GM23338 (cell line): ENCODE data around the gene TENM4.

Experiments used
- TF ChIP-seq, protein P1 (sequence below): IDR thresholded peaks from one replicate; pipeline ENCODE4 v1.6.1; 2018; ENCODE audit warnings: antibody characterized with exemption; ENCODE audit not compliant: unreplicated experiment
- TF ChIP-seq, protein P2 (sequence below), 2 experiments: fragments of 200-600 bp in 1 of 2; sonication (generic) in 1 of 2; conservative IDR thresholded peaks; 2 replicates each; pipeline versions ENCODE4 v1.5.1 to v1.6.1; 2016 to 2017; ENCODE audit warnings: antibody characterized with exemption in 2 of 2, low read depth in 2 of 2, mild to moderate bottlenecking in 2 of 2, moderate library complexity in 1 of 2

DNA sequence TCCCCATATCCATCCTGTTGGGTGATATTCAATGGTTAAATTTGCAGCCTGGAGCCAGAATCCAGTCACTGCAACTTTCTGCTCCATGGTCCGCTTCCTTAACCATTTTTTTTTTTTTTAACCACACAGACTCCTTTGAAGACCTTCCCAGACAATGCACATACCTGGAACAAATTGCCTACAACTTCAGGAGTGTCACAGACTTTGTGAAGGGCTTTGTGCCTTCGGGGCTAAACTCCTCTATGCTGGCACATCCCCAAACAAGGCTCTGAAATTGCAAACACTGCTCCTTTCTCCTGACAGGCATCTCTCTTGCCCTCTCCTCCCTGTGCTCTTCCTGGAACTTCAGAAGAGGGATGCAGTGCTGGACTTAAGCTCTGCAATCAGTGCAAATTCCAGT lies 40.6 kb downstream of the TENM4 start:
- TF ChIP-seq, protein P1, sequence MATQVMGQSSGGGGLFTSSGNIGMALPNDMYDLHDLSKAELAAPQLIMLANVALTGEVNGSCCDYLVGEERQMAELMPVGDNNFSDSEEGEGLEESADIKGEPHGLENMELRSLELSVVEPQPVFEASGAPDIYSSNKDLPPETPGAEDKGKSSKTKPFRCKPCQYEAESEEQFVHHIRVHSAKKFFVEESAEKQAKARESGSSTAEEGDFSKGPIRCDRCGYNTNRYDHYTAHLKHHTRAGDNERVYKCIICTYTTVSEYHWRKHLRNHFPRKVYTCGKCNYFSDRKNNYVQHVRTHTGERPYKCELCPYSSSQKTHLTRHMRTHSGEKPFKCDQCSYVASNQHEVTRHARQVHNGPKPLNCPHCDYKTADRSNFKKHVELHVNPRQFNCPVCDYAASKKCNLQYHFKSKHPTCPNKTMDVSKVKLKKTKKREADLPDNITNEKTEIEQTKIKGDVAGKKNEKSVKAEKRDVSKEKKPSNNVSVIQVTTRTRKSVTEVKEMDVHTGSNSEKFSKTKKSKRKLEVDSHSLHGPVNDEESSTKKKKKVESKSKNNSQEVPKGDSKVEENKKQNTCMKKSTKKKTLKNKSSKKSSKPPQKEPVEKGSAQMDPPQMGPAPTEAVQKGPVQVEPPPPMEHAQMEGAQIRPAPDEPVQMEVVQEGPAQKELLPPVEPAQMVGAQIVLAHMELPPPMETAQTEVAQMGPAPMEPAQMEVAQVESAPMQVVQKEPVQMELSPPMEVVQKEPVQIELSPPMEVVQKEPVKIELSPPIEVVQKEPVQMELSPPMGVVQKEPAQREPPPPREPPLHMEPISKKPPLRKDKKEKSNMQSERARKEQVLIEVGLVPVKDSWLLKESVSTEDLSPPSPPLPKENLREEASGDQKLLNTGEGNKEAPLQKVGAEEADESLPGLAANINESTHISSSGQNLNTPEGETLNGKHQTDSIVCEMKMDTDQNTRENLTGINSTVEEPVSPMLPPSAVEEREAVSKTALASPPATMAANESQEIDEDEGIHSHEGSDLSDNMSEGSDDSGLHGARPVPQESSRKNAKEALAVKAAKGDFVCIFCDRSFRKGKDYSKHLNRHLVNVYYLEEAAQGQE: no peak
- TF ChIP-seq, protein P2, sequence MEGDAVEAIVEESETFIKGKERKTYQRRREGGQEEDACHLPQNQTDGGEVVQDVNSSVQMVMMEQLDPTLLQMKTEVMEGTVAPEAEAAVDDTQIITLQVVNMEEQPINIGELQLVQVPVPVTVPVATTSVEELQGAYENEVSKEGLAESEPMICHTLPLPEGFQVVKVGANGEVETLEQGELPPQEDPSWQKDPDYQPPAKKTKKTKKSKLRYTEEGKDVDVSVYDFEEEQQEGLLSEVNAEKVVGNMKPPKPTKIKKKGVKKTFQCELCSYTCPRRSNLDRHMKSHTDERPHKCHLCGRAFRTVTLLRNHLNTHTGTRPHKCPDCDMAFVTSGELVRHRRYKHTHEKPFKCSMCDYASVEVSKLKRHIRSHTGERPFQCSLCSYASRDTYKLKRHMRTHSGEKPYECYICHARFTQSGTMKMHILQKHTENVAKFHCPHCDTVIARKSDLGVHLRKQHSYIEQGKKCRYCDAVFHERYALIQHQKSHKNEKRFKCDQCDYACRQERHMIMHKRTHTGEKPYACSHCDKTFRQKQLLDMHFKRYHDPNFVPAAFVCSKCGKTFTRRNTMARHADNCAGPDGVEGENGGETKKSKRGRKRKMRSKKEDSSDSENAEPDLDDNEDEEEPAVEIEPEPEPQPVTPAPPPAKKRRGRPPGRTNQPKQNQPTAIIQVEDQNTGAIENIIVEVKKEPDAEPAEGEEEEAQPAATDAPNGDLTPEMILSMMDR (conservative IDR thresholded peaks at IDR 0.05; ENCODE audit: low read depth in 2 of 2): no peak
